Dedifferentiated amniotic fluid mesenchymal stem cell (primary cell): ENCODE results near the gene RPS26.
"Not testable (repeated sequence)": the region's sequence is repeated elsewhere in the genome, so short reads cannot be mapped to it uniquely, and the experiment has no call there.

ENCODE experiments used
- DNase-seq: peaks from one replicate; pipeline ENCODE4 v3.0.0-alpha.2; 2016; ENCODE audit errors: extremely low spot score

RPS26 gene

GRCh38 chr12:56021889-56022497 lies 19.7 kb upstream of the RPS26 start:
- DNase-seq = no peak

GRCh38 chr12:56028511-56029165 lies 13.1 kb upstream of the RPS26 start:
- no peak for DNase-seq

- DNase-seq = no peak
Measured at GRCh38 chr12:56029166-56029519, 12.6 kb upstream of the RPS26 start.

- DNase-seq = peak; percentile 74
Measured at GRCh38 chr12:56029666-56030293, 11.9 kb upstream of the RPS26 start.

GRCh38 chr12:56031987-56032386 lies 9.7 kb upstream of the RPS26 start:
- no peak for DNase-seq

GRCh38 chr12:56034586-56035332 lies 7.0 kb upstream of the RPS26 start:
- no peak for DNase-seq

GRCh38 chr12:56037161-56037560 lies 4.6 kb upstream of the RPS26 start:
- DNase-seq = no peak

- no peak for DNase-seq
Measured at GRCh38 chr12:56038022-56038655, 3.6 kb upstream of the RPS26 start.

GRCh38 chr12:56040151-56040550 lies 1.6 kb upstream of the RPS26 start:
- no peak for DNase-seq

- no peak for DNase-seq
Measured at GRCh38 chr12:56040963-56041551, 661 bp upstream of the RPS26 start.

- not testable (repeated sequence) for DNase-seq
Measured at GRCh38 chr12:56042430-56042813, 704 bp downstream of the RPS26 start.

- no peak for DNase-seq
Measured at GRCh38 chr12:56042843-56043242, 1.1 kb downstream of the RPS26 start.

- DNase-seq = no peak
Measured at GRCh38 chr12:56046027-56046780, 4.5 kb downstream of the RPS26 start.

- DNase-seq = no peak
Measured at GRCh38 chr12:56053407-56053893, 11.7 kb downstream of the RPS26 start.

GRCh38 chr12:56059964-56060363 lies 18.2 kb downstream of the RPS26 start:
- DNase-seq = not testable (repeated sequence)

- no peak for DNase-seq
Measured at GRCh38 chr12:56061982-56062381, 20.3 kb downstream of the RPS26 start.

- no peak for DNase-seq
Measured at GRCh38 chr12:56062996-56063395, 21.3 kb downstream of the RPS26 start.

GRCh38 chr12:56071648-56072047 lies 29.9 kb downstream of the RPS26 start:
- DNase-seq = no peak

GRCh38 chr12:56074396-56074795 lies 32.7 kb downstream of the RPS26 start:
- DNase-seq = no peak

GRCh38 chr12:56077966-56078365 lies 36.2 kb downstream of the RPS26 start:
- DNase-seq = not testable (repeated sequence)

- DNase-seq = no peak
Measured at GRCh38 chr12:56078427-56078826, 36.7 kb downstream of the RPS26 start.
